T-cell (primary cell): ENCODE results near the gene CACNA1A. TPM values are rescaled to one million over a fixed set of nuclear protein-coding genes. Genes with fewer than 3 reads are reported as not detected.

Experiments
- ATAC-seq, 4 experiments: fragments of 200-7000 bp in 3 of 4; fragments of 150-1000 bp in 1 of 4; cut with Tn5 transposase; replicated peaks in 1 of 4; 1 replicate in 3 of 4; 2 replicates in 1 of 4; pipeline ENCODE4 v1.10.0; 2021; ENCODE audit warnings: moderate library complexity in 3 of 4, mild to moderate bottlenecking in 2 of 4, moderate number of reproducible peaks in 1 of 4
- CTCF ChIA-PET, 2 donors: fragments of 300-600 bp; sonication (Branson Sonifier 250); formaldehyde crosslinking; loops; one replicate each; lab custom pipeline; 2022; ENCODE audit warnings: antibody characterized with exemption in 2 of 2; lab: Charles Lee
- POLR2A ChIA-PET, 2 donors: fragments of 300-600 bp; sonication (Branson Sonifier 250); formaldehyde crosslinking; loops; one replicate each; lab custom pipeline; 2022; ENCODE audit warnings: antibody characterized with exemption in 2 of 2; lab: Charles Lee
- DNase-seq, 35 experiments: peaks; one replicate each; pipeline versions ENCODE4 v3.0.0 to v3.0.0-alpha.2; 2013 to 2023
- H3K27ac ChIP-seq: one replicate; pipeline ENCODE4 v1.5.1; 2013; ENCODE audit warnings: low read length
- H3K27me3 ChIP-seq, 2 experiments: replicated peaks in 1 of 2; 1 replicate in 1 of 2; 2 replicates in 1 of 2; pipeline versions ENCODE4 v1.6.1 to v1.7.0; 2013; ENCODE audit warnings: low read length in 1 of 2, mixed read lengths in 1 of 2; ENCODE audit not compliant: control insufficient read depth in 2 of 2, insufficient read depth in 2 of 2; ENCODE audit errors: extremely low read depth in 1 of 2
- H3K36me3 ChIP-seq, 2 donors: 1 replicate in 1 of 2; 2 replicates in 1 of 2; pipeline versions ENCODE4 v1.6.1 to v1.7.0; 2013; ENCODE audit warnings: low read length in 1 of 2; ENCODE audit not compliant: control insufficient read depth in 2 of 2, insufficient read depth in 1 of 2; ENCODE audit errors: extremely low read depth in 1 of 2
- H3K4me1 ChIP-seq, 2 experiments: 1 replicate in 1 of 2; 2 replicates in 1 of 2; pipeline versions ENCODE4 v1.6.1 to v1.7.0; 2013; ENCODE audit warnings: low read length in 2 of 2, mixed read lengths in 1 of 2; ENCODE audit not compliant: insufficient read depth in 2 of 2, control insufficient read depth in 1 of 2; ENCODE audit errors: extremely low read depth in 1 of 2
- H3K4me3 ChIP-seq, 2 donors: 1 replicate in 1 of 2; 2 replicates in 1 of 2; pipeline versions ENCODE4 v1.5.1 to v1.7.0; 2013; ENCODE audit warnings: mild to moderate bottlenecking in 2 of 2, low read length in 1 of 2, moderate library complexity in 1 of 2; ENCODE audit not compliant: control insufficient read depth in 1 of 2; ENCODE audit errors: extremely low read depth in 1 of 2
- H3K9me3 ChIP-seq: 2 replicates; pipeline ENCODE4 v1.7.0; 2013
- H3K27ac Mint-ChIP-seq, 2 donors: one replicate each; pipeline ENCODE4 v1.8.0; 2020 to 2021; ENCODE audit warnings: mild to moderate bottlenecking in 2 of 2, mixed read lengths in 2 of 2
- H3K27me3 Mint-ChIP-seq, 2 donors: one replicate each; pipeline ENCODE4 v1.8.0; 2021 to 2022; ENCODE audit warnings: mixed read lengths in 2 of 2
- H3K36me3 Mint-ChIP-seq: one replicate; pipeline ENCODE4 v1.8.0; 2021; ENCODE audit warnings: mixed read lengths
- H3K4me1 Mint-ChIP-seq, 3 donors: one replicate each; pipeline ENCODE4 v1.8.0; 2020 to 2022; ENCODE audit warnings: mixed read lengths in 3 of 3, mild to moderate bottlenecking in 1 of 3
- H3K4me3 Mint-ChIP-seq, 3 donors: one replicate each; pipeline ENCODE4 v1.8.0; 2020 to 2022; ENCODE audit warnings: mild to moderate bottlenecking in 3 of 3, mixed read lengths in 3 of 3, moderate library complexity in 3 of 3
- H3K9me3 Mint-ChIP-seq, 3 donors: one replicate each; pipeline ENCODE4 v1.8.0; 2020 to 2022; ENCODE audit warnings: mixed read lengths in 3 of 3
- WGBS: methylation state at CpG from one replicate; pipeline ENCODE4 v1.1.5; 2013; ENCODE audit warnings: missing lambda C conversion rate; ENCODE audit not compliant: insufficient coverage; 5-methylcytosine and 5-hydroxymethylcytosine counted together
- total RNA-seq, 35 experiments: library from RNA in 6 of 35; stranded (reverse) in 6 of 35; fragments of 120-200 nt in 1 of 35; gene quantifications; one replicate each; pipeline versions ENCODE4 v1.2.1 to v1.2.4 and lab custom pipeline; 2013 to 2026

CACNA1A gene
- total RNA-seq, 5 donors from 2014 or later (not counting 1 experiment from before 2014, with no cell fraction given): 0.33 to 0.89 (median 0.51) TPM

- H3K27me3 ChIP-seq: peaks cover 0 to 14% of the 10 kb centered on the region in 2 experiments
- peaks cover 4 to 10% of the 10 kb centered on the region in 2 donors for H3K27me3 Mint-ChIP-seq
- H3K27ac Mint-ChIP-seq: no peak overlapping the region
- WGBS: 47% methylated on average over 9 of the region's 9 CpGs
- DNase-seq (no peak), ATAC-seq (no peak)
- no peaks in the 10 kb centered on the region for H3K36me3 ChIP-seq
- no peaks in the 10 kb centered on the region for H3K9me3 ChIP-seq
- H3K4me3 ChIP-seq: no peak overlapping the region
- peaks cover 13 to 21% (median 14%) of the 10 kb centered on the region in 3 donors for H3K4me1 Mint-ChIP-seq
- H3K27ac ChIP-seq: no peak overlapping the region
- ChIA-PET POLR2A (no interaction called here), CTCF (no interaction called here)
- no peak overlapping the region for H3K4me3 Mint-ChIP-seq
- peaks cover 4 to 10% (median 7%) of the 10 kb centered on the region in 3 donors for H3K9me3 Mint-ChIP-seq
- H3K4me1 ChIP-seq: peaks cover 7 to 15% of the 10 kb centered on the region in 2 experiments
- H3K36me3 Mint-ChIP-seq: no peaks in the 10 kb centered on the region
Measured at GRCh38 chr19:13231663-13232062, 274.6 kb downstream of the CACNA1A start.

- ChIA-PET POLR2A (no interaction called here), CTCF (no interaction called here)
- DNase-seq (no peak), ATAC-seq (no peak)
- 83% methylated on average over 7 of the region's 7 CpGs for WGBS
- Mint-ChIP-seq H3K9me3 (no peaks in the 10 kb centered on the region), H3K27me3 (peaks cover 10 to 25% of the 10 kb centered on the region in 2 donors), H3K4me3 (no peak overlapping the region), H3K36me3 (no peaks in the 10 kb centered on the region), H3K4me1 (peaks cover under 1 to 7% (median under 1%) of the 10 kb centered on the region in 3 donors), H3K27ac (no peak overlapping the region)
- Histone ChIP-seq H3K27ac (no peak overlapping the region), H3K4me1 (peaks cover 0 to under 1% of the 10 kb centered on the region in 2 experiments), H3K27me3 (peaks cover 0 to 33% of the 10 kb centered on the region in 2 experiments), H3K9me3 (no peaks in the 10 kb centered on the region), H3K36me3 (no peaks in the 10 kb centered on the region), H3K4me3 (no peak overlapping the region)
Measured at GRCh38 chr19:13229246-13229645, 277.0 kb downstream of the CACNA1A start.

GRCh38 chr19:13228561-13228960, 277.7 kb downstream of the CACNA1A start:
- CTCF ChIA-PET: no interaction called here
- no peaks in the 10 kb centered on the region for H3K36me3 ChIP-seq
- Mint-ChIP-seq H3K4me1 (peaks cover 0 to 5% (median 0%) of the 10 kb centered on the region in 3 donors), H3K27ac (no peak overlapping the region), H3K36me3 (no peaks in the 10 kb centered on the region), H3K27me3 (peaks cover 10 to 26% of the 10 kb centered on the region in 2 donors), H3K9me3 (no peaks in the 10 kb centered on the region), H3K4me3 (no peak overlapping the region)
- DNase-seq (no peak), ATAC-seq (no peak)
- no peaks in the 10 kb centered on the region for H3K4me1 ChIP-seq
- no peak overlapping the region for H3K4me3 ChIP-seq
- POLR2A ChIA-PET: no interaction called here
- no peak overlapping the region for H3K27ac ChIP-seq
- peaks cover 0 to 40% of the 10 kb centered on the region in 2 experiments for H3K27me3 ChIP-seq
- H3K9me3 ChIP-seq: no peaks in the 10 kb centered on the region
- no CpG with 5 or more reads among the region's 7 CpGs for WGBS

DNA sequence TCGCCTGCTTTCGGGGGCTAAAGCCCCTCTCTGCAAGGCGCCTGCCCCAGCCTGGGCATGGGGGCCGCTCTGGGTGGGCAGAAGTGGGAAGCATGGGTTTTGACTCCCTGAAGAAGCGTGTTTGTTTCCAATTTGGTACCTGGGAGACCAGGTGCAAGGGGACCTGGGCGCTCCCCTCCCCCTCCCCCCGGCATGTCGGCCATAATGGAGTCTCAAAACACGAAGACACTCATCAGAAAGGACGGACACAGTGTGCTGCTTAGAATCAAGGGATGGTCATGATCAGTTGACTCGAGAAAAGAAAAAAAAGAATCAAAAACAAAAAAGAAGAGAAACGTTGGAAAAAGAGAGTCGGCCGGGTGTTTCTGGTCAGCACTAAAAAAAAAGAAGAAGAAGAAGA, 279.3 kb downstream of the CACNA1A start:
- Histone ChIP-seq H3K36me3 (no peaks in the 10 kb centered on the region), H3K4me3 (no peak overlapping the region), H3K4me1 (no peaks in the 10 kb centered on the region), H3K27ac (no peak overlapping the region), H3K9me3 (no peaks in the 10 kb centered on the region), H3K27me3 (peaks cover 0 to 44% of the 10 kb centered on the region in 2 experiments)
- no peaks in the 10 kb centered on the region for H3K36me3 Mint-ChIP-seq
- H3K9me3 Mint-ChIP-seq: no peaks in the 10 kb centered on the region
- POLR2A ChIA-PET: no interaction called here
- 81% methylated on average over 8 of the region's 14 CpGs for WGBS
- peaks cover 0 to 5% (median 0%) of the 10 kb centered on the region in 3 donors for H3K4me1 Mint-ChIP-seq
- DNase-seq (no peak), ATAC-seq (no peak)
- H3K4me3 Mint-ChIP-seq: no peak overlapping the region
- CTCF ChIA-PET: no interaction called here
- no peak overlapping the region for H3K27ac Mint-ChIP-seq
- peaks cover 10 to 24% of the 10 kb centered on the region in 2 donors for H3K27me3 Mint-ChIP-seq

GRCh38 chr19:13225973-13226865, 280.1 kb downstream of the CACNA1A start:
- 80% methylated on average over 15 of the region's 26 CpGs for WGBS
- Mint-ChIP-seq H3K27me3 (peaks cover 10 to 24% of the 10 kb centered on the region in 2 donors), H3K9me3 (no peaks in the 10 kb centered on the region), H3K36me3 (no peaks in the 10 kb centered on the region), H3K4me1 (peaks cover 0 to 5% (median 2%) of the 10 kb centered on the region in 3 donors), H3K27ac (no peak overlapping the region), H3K4me3 (no peak overlapping the region)
- H3K27me3 ChIP-seq: peaks cover 0 to 37% of the 10 kb centered on the region in 2 experiments
- no peaks in the 10 kb centered on the region for H3K36me3 ChIP-seq
- H3K27ac ChIP-seq: no peak overlapping the region
- no peak for ATAC-seq
- POLR2A ChIA-PET: no interaction called here
- CTCF ChIA-PET: interaction anchor here in 1 of 2 donors (0.6 kb wide), 1 partner anchor 20 kb away, joined by 3 read pairs; no protein-coding TSS in a partner anchor
- no peaks in the 10 kb centered on the region for H3K9me3 ChIP-seq
- no peaks in the 10 kb centered on the region for H3K4me1 ChIP-seq
- H3K4me3 ChIP-seq: no peak overlapping the region
- no peak for DNase-seq

DNA sequence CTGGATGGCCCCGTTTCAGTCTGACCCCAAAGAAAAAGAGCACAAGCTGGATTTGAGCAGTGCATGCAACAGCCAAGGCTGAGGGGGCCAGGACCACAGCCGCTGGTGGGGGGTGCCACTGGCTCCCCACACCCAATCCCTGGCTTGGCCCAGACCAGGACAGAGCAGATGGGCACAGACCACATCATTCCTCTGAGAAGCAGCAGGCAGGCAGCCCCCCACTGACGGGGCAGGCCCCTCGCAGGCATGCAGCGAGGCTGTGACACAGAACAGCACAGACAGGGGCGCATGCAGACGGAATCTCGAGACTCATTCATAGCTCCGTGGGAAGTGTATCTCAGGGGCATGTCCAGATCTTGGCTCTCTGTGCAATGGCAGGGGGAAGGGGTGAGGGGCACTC, 281.2 kb downstream of the CACNA1A start:
- POLR2A ChIA-PET: no interaction called here
- no peaks in the 10 kb centered on the region for H3K9me3 ChIP-seq
- no peak for DNase-seq
- H3K36me3 ChIP-seq: no peaks in the 10 kb centered on the region
- Mint-ChIP-seq H3K36me3 (no peaks in the 10 kb centered on the region), H3K4me1 (peaks cover 3 to 12% (median 7%) of the 10 kb centered on the region in 3 donors), H3K27ac (no peak overlapping the region), H3K27me3 (peaks cover 10 to 24% of the 10 kb centered on the region in 2 donors), H3K4me3 (no peak overlapping the region), H3K9me3 (no peaks in the 10 kb centered on the region)
- H3K27me3 ChIP-seq: peaks cover 0 to 37% of the 10 kb centered on the region in 2 experiments
- no peak overlapping the region for H3K27ac ChIP-seq
- H3K4me3 ChIP-seq: no peak overlapping the region
- no peak for ATAC-seq
- CTCF ChIA-PET: no interaction called here
- H3K4me1 ChIP-seq: peaks cover 0 to 4% of the 10 kb centered on the region in 2 experiments
- 87% methylated on average over 8 of the region's 9 CpGs for WGBS
